Naive thymus-derived CD8-positive, alpha-beta T cell (primary cell): ENCODE measurements around the gene APLNR. TPM values are rescaled to one million over a fixed set of nuclear protein-coding genes. Genes with fewer than 3 reads are reported as not detected.

ENCODE experiments used
- polyA plus RNA-seq, 3 donors: library from polyadenylated mRNA; unstranded; fragments of 300-500 nt; fragmentation: Illumina TruSeq; gene quantifications; one replicate each; pipeline ENCODE4 v1.2.3, GENCODE V29; 2021
- total RNA-seq, 8 experiments: library from RNA in 2 of 8; stranded (reverse) in 2 of 8; gene quantifications; one replicate each; pipeline ENCODE4 v1.2.3 and lab custom pipeline; 2021 to 2026

APLNR gene
- total and polyA plus RNA-seq, 5 experiments from 2014 or later, result not detected

Other genes starting within 250 kb of the APLNR start
- not detected for gene OR5AK2, start 248.3 kb downstream of the APLNR start, total RNA-seq
- gene OR5AK2, start 248.3 kb downstream of the APLNR start, polyA plus RNA-seq, result not detected
- gene LRRC55, start 55.3 kb downstream of the APLNR start, total RNA-seq, result not detected
- not detected for gene LRRC55, start 55.3 kb downstream of the APLNR start, polyA plus RNA-seq
- 10 to 100 TPM; 18.8 to 20.9 TPM for gene TNKS1BP1, start 87.7 kb upstream of the APLNR start, total RNA-seq
- 1 to 10 TPM in 2 of 3 donors, under 1 TPM in 1; 0.97 to 6.7 (median 2.5) TPM for gene TNKS1BP1, start 87.7 kb upstream of the APLNR start, polyA plus RNA-seq
- 10 to 100 TPM; 72.7 to 74.5 TPM for gene SSRP1, start 98.6 kb upstream of the APLNR start, total RNA-seq
- gene SSRP1, start 98.6 kb upstream of the APLNR start, polyA plus RNA-seq, result 10 to 100 TPM; 35.9 to 41.0 (median 38.0) TPM
- gene P2RX3, start 101.1 kb upstream of the APLNR start, total RNA-seq, result not detected
- not detected for gene P2RX3, start 101.1 kb upstream of the APLNR start, polyA plus RNA-seq
- not detected for gene PRG3, start 143.9 kb upstream of the APLNR start, total RNA-seq
- gene PRG3, start 143.9 kb upstream of the APLNR start, polyA plus RNA-seq, result not detected
- not detected for gene PRG2, start 153.4 kb upstream of the APLNR start, total RNA-seq
- not detected for gene PRG2, start 153.4 kb upstream of the APLNR start, polyA plus RNA-seq
- 10 to 100 TPM; 14.5 to 17.4 TPM for gene SLC43A3, start 189.9 kb upstream of the APLNR start, total RNA-seq
- gene SLC43A3, start 189.9 kb upstream of the APLNR start, polyA plus RNA-seq, result 10 to 100 TPM; 11.4 to 13.7 (median 11.5) TPM
- not detected for gene RTN4RL2, start 223.3 kb upstream of the APLNR start, total RNA-seq
- gene RTN4RL2, start 223.3 kb upstream of the APLNR start, polyA plus RNA-seq, result under 1 TPM in 2 of 3 donors, not detected in 1; 0.09 to 0.21 TPM